DMS153 treated with DMSO at 0.1 percent for 48 hours (cell line): ENCODE measurements around the gene RBMS2.
"Not testable (repeated sequence)": the region's sequence is repeated elsewhere in the genome, so short reads cannot be mapped to it uniquely, and the experiment has no call there.

Source experiments
- DNase-seq: peaks from one replicate; lab custom pipeline; 2025; ENCODE audit not compliant: unreplicated experiment; lab: John Stamatoyannopoulos, UW

The RBMS2 gene

GRCh38 chr12:56521590-56522371 lies at the start of gene RBMS2:
Gene RBMS2 (plus strand): TSS chr12:56521820. CDS start chr12:56522024, 204 bp downstream.
- no peak for DNase-seq

- no peak for DNase-seq
Observed at GRCh38 chr12:56474389-56474788, 47.2 kb upstream of the RBMS2 start.

- no peak for DNase-seq
Observed at GRCh38 chr12:56476143-56476542, 45.5 kb upstream of the RBMS2 start.

- no peak for DNase-seq
Observed at GRCh38 chr12:56476972-56477432, 44.6 kb upstream of the RBMS2 start.

GRCh38 chr12:56477521-56478225 lies 43.9 kb upstream of the RBMS2 start:
- no peak for DNase-seq

- DNase-seq = no peak
Observed at GRCh38 chr12:56479625-56480024, 42.0 kb upstream of the RBMS2 start.

- no peak for DNase-seq
Observed at GRCh38 chr12:56484566-56484965, 37.1 kb upstream of the RBMS2 start.

- DNase-seq = no peak
Observed at GRCh38 chr12:56486694-56487093, 34.9 kb upstream of the RBMS2 start.

- DNase-seq = no peak
Observed at GRCh38 chr12:56487448-56488040, 34.1 kb upstream of the RBMS2 start.

- DNase-seq = peak; percentile 93
Observed at GRCh38 chr12:56488041-56488955, 33.3 kb upstream of the RBMS2 start, which contains the start of gene GLS2. Gene GLS2 (minus strand): TSS chr12:56488161. CDS start chr12:56488118, 43 bp downstream.

GRCh38 chr12:56490360-56490759 lies 31.3 kb upstream of the RBMS2 start:
- no peak for DNase-seq

- DNase-seq = not testable (repeated sequence)
Observed at GRCh38 chr12:56493409-56494105, 28.1 kb upstream of the RBMS2 start.

GRCh38 chr12:56494106-56494415 lies 27.6 kb upstream of the RBMS2 start:
- DNase-seq = not testable (repeated sequence)

GRCh38 chr12:56494481-56494880 lies 27.1 kb upstream of the RBMS2 start:
- not testable (repeated sequence) for DNase-seq

- DNase-seq = not testable (repeated sequence)
Observed at GRCh38 chr12:56496704-56497103, 24.9 kb upstream of the RBMS2 start.

- not testable (repeated sequence) for DNase-seq
Observed at GRCh38 chr12:56498126-56498902, 23.3 kb upstream of the RBMS2 start.

GRCh38 chr12:56499452-56499851 lies 22.2 kb upstream of the RBMS2 start:
- not testable (repeated sequence) for DNase-seq

GRCh38 chr12:56499879-56500278 lies 21.7 kb upstream of the RBMS2 start:
- not testable (repeated sequence) for DNase-seq

- no peak for DNase-seq
Observed at GRCh38 chr12:56510786-56511185, 10.8 kb upstream of the RBMS2 start.

- DNase-seq = not testable (repeated sequence)
Observed at GRCh38 chr12:56514014-56514318, 7.7 kb upstream of the RBMS2 start.
